Stimulated activated CD8-positive, alpha-beta memory T cell treated with anti-CD3 and anti-CD28 coated beads, Interleukin-4, amount 100 ng/mL, for 24 hours (primary cell): ENCODE results near the gene TUBB4A.

Experiments used
- DNase-seq: peaks from one replicate; pipeline ENCODE4 v3.0.0-alpha.2; 2020; ENCODE audit warnings: low read depth

TUBB4A gene

GRCh38 chr19:6466526-6467248 is 35.4 kb downstream of the TUBB4A start:
- no peak for DNase-seq

- no peak for DNase-seq
These were observed 36.4 kb downstream of the TUBB4A start for GRCh38 chr19:6465663-6466062.

GRCh38 chr19:6465006-6465405 is 37.1 kb downstream of the TUBB4A start:
- no peak for DNase-seq

GRCh38 chr19:6464070-6464873 is 37.8 kb downstream of the TUBB4A start, which contains the start of gene CRB3:
TSS of gene CRB3 (plus strand) at chr19:6464271. CDS start at chr19:6464702, 431 bp downstream.
- no peak for DNase-seq

- DNase-seq: peak; percentile 92
These were observed 41.8 kb downstream of the TUBB4A start for GRCh38 chr19:6460099-6460884.

GRCh38 chr19:6459262-6460098 is 42.6 kb downstream of the TUBB4A start, which contains the start of gene SLC25A23:
TSS of gene SLC25A23 (minus strand) at chr19:6459792. CDS start at chr19:6459628, 164 bp downstream.
- peak; percentile 51 for DNase-seq

GRCh38 chr19:6458695-6459261 is 43.3 kb downstream of the TUBB4A start:
- no peak for DNase-seq

GRCh38 chr19:6457958-6458694 is 44.0 kb downstream of the TUBB4A start:
- DNase-seq: no peak

- DNase-seq: no peak
These were observed 46.2 kb downstream of the TUBB4A start for GRCh38 chr19:6455924-6456323.

- no peak for DNase-seq
These were observed 48.1 kb downstream of the TUBB4A start for GRCh38 chr19:6453951-6454565.

GRCh38 chr19:6452899-6453298 is 49.2 kb downstream of the TUBB4A start:
- no peak for DNase-seq

GRCh38 chr19:6452223-6452614 is 49.9 kb downstream of the TUBB4A start:
- DNase-seq: no peak

- DNase-seq: no peak
These were observed 50.4 kb downstream of the TUBB4A start for GRCh38 chr19:6451583-6452222.

- no peak for DNase-seq
These were observed 51.9 kb downstream of the TUBB4A start for GRCh38 chr19:6450166-6450565.

- no peak for DNase-seq
These were observed 54.1 kb downstream of the TUBB4A start for GRCh38 chr19:6448045-6448444.

GRCh38 chr19:6446452-6446851 is 55.7 kb downstream of the TUBB4A start:
- no peak for DNase-seq
